HG02759 (cell line): Measurements from ENCODE around the gene PSMB8.

Source experiments
- ATAC-seq: cut with Tn5 transposase; IDR thresholded peaks from one replicate; pipeline ENCODE4 v1.9.1; 2021; ENCODE audit warnings: mild to moderate bottlenecking, moderate library complexity; ENCODE audit not compliant: unreplicated experiment

Gene PSMB8

DNA sequence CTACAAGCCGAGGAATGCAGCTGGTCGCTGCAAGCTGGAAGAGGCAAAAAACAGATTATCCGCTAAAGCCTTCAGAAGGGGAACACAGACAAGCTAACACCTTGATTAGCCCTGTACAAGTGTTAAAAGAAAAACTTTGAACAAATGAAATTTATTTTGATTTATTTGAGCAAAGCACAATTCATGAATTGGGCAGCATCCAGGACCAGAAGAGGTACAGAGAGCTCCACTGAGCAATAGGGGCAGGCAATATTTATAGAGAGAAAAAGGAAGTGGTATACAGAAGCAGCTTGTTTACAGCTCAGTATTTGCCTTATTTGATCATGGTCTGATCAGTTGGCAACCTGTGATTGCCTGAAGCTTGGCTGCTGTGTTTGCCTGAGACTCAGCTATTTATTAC, 44.7 kb downstream of the PSMB8 start:
- no peak for ATAC-seq

DNA sequence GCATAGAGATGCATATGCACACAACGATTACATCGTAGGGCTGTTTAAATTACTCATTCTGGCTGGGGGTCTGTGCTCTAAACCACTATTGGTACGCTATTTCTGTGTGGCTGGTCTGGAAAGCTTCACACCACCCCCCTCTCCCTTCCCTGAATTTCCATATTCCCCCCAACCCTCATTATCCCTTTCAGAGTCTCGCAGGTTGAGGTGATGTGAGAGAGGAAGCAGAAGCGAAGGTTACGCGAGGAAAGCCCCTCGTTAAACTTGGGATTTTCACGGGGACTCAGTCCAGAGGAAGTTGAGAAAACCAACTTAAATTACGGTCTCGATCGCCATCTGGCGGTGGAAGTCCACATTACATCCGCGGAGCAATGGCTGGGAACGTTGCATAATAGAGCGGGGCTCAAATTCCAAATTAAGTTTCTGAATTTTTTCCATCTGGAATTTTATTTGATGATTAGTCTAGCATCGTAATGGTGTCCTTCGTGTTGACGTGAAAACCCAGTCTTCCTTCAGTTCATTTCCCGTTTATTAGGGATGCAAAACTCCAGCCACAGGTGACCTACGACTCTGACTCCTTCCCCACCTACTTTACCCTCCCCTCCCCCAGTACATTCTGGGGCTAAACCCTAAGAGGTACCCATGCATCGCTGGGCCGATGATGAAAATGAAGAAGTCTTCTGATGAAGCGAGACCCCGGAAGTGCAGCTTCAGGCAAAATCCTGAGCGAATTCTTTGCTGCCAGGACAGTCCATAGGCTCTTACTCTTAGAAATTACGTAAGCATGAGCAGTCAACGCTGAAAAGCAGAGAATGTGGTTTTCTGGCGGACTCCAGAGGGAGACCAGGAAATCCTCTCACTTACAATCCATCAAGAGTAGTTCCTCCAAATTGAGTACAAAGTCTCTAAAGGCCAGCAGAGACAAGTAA, 46.7 kb downstream of the PSMB8 start:
- ATAC-seq: no peak

DNA sequence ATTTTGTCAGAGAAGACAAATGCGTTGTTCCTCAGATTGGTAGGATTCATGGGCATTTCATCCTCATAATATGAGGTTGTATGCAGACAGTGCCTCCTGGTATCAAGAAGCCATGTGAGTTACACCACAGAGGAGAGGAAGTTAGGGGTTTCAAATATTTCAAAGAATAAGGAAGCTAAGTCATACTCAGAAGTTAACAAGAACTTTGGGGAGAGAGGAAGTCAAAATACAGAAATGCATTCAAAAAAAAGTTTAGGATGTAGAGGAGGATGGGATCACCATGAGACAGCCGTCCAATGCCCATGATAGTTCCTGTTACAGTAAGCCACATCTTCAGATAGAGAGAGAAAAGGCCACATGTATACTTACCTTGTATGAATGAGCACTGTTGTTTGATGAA, 49.3 kb downstream of the PSMB8 start:
- no peak for ATAC-seq

DNA sequence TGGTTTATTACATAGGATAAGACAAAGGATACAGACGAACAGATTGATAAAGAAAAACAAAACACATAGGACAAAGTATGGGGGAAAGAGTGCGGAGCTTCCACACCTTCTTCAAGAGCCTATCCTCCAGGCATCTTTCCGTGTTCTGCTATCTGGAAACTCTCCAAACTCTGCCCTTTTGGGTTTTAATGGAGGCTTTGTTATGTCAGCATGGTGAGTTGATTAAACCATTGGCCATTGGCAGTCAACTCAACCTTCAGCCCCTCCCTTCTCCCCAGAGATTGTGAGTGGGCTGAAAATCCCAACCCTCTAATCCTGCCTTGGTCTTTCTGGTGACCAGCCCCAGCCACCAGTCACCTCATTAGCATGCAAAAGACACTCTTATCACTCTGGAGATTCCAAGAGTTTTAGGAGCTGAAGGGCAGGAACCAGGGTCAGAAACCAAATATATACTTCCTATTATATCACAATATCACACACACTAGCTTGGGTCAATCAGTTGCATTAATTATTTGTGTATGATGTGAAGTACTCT, 50.9 kb downstream of the PSMB8 start:
- no peak for ATAC-seq
